Activated CD4-positive, alpha-beta T cell treated with anti-CD3 and anti-CD28 coated beads for 1 hour (primary cell): ENCODE results near the gene DAPK3.
"Not testable (repeated sequence)": the region's sequence is repeated elsewhere in the genome, so short reads cannot be mapped to it uniquely, and the experiment has no call there.

Experiments used
- DNase-seq: peaks from one replicate; pipeline ENCODE4 v3.0.0-alpha.2; 2020

DAPK3 gene

DNA sequence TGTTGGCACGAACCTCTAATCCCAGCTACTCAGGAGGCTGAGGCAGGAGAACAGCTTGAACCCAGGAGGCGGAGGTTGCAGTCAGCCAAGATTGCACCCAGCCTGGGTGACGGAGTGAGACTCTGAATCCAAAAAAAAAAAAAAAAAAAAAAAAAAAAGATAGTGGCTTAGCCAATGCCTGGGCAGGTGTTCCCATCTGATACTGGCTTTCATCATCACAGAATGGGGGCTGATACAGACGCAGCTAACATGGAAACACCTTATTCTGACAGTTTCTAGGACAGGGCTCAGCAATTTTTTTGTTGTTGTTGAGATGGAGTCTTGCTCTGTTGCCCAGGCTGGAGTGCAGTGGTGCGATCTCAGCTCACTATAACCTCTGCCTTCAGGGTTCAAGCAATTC is 29.9 kb upstream of the DAPK3 start:
- DNase-seq = not testable (repeated sequence)

- not testable (repeated sequence) for DNase-seq
Measured at GRCh38 chr19:3998667-3999412, 27.9 kb upstream of the DAPK3 start.

DNA sequence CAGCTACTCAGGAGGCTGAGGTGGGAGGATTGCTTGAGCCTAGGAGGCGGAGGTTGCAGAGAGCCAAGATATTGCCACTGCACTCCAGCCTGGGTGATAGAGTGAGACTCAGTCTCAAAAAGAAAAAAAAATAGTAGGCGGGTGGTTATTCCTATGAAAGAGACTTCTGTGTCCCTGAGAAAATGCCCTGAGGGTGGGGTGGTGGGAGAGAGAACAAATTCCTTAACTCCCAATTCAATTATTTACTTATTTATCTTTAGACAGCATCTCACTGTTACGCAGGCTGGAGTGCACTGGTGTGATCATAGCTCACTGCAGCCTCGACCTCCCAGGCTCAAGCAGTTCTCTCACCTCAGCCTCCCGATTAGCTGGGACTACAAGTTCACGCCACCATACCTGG is 24.7 kb upstream of the DAPK3 start:
- DNase-seq = no peak

DNA sequence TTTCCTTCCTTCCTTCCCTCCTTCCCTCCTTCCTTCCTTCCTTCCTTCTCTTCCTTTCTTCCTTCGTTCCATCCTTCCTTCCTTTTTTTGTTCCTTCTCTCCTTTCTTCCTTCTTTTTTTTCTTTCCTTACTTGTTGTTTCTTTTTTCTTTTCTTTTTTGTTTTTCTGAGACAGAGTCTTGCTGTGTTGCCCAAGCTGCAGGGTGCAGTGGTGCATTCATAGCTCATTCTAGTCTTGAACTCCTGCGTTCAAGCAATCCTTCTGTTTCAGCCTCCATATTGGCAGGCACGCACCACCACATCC is 19.9 kb upstream of the DAPK3 start:
- no peak for DNase-seq

DNA sequence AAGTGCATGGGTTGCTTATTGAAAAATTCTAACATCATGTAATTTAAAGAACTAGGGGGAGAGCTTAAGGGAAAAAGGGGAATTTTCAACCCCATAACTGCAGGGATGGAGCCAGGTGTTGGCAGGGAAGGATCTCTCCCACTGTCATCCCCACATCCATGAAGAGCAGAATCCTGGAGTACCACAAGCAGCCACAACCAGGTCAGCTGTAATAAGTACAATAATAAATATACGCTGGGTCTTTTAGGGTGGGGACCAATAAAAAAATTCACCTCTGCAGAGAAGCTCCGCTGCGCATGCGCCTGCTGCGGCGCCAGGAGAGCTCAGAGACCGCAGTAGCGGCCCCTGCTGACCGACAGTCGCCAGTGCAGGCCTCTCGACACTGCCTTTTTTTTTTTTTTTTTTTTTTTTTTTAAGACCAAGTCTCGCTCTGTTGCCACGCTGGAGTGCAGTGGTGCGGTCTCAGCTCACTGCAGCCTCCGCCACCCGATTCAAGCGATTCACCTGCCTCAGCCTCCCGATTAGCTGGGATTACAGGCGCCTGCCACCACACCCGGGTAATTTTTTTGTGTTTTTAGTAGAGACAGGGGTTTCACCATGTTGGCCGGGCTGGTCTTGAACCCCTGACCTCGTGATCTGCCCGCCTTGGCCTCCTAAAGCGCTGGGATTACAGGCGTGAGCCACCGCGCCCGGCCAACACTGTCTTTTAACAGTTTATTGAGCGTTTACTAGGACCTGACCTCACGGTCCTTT is 16.9 kb upstream of the DAPK3 start:
- DNase-seq = peak; percentile 85

GRCh38 chr19:3986260-3987041 is 15.6 kb upstream of the DAPK3 start:
- no peak for DNase-seq

DNA sequence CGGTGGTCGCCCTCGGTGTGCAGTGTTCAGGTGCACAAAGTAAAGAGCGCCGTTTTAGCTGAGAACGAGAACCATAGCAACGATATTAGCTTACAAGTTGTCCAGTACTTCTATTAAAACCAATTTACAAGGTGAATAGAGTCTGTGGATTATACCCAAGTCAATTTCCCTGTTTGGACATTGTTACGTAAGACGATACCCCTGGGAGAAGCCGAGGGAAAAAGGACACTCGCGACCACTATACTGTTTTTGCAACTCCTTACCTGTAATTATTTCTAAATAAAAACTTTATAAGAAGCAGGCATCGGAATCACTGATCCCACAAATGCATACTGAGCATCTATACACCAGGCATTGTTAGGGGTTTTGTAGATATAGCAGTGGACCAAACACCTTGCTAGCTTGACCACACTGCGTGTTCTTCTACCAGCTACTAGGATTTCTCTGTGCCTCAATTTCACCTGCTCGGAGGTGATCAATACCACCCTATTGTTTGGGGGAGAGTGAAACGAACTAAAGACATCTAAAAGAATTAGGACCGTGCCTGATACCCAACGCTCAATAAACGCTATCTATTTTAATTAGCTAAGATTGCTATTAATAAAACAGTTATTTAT is 14.9 kb upstream of the DAPK3 start:
- DNase-seq = no peak

DNA sequence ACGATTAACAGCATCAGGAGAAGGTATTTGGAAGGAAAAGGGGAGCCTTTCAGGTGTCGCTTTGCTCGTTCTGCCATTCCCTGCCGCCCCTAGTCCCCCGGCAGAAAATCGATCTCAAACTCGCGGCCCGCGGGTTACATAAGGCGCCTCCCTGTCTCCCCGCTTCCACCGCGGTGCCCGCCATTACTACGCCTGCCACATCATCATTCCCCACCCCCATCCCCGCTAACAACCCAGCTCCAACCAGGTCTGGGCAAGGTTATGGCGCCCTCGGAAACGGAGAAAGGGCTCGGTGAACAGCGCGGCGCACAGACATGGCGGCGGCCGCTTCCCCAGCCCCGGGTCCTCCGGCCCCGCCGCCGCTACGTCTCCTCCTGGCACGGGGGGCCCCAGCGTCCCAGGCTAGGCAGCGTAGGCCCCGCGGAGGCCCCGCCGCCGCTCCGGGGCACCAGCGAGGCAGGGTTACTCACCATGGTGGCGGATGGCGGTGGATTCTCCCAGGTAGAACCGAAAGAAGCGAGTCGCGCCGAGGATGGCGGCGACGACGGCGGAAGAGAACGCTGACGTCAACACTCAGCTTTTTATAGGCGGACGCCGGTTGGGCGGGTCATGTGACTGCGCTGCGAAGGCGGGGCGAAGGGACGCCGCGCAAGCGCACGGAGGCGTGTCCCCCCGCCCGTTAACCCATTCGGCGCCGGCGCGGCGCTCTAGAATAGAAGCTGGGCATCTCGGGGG is 14.2 kb upstream of the DAPK3 start, which contains the start of gene EEF2:
TSS of gene EEF2 (minus strand) at position 556 of the 735 bp plus-strand sequence. CDS start at position 473, 83 bp downstream.
- peak; percentile 90 for DNase-seq

- DNase-seq = no peak
Measured at GRCh38 chr19:3984584-3984907, 13.6 kb upstream of the DAPK3 start.

- no peak for DNase-seq
Measured at GRCh38 chr19:3983936-3984583, 13.2 kb upstream of the DAPK3 start.

GRCh38 chr19:3983542-3983914 is 12.6 kb upstream of the DAPK3 start:
- DNase-seq = no peak

DNA sequence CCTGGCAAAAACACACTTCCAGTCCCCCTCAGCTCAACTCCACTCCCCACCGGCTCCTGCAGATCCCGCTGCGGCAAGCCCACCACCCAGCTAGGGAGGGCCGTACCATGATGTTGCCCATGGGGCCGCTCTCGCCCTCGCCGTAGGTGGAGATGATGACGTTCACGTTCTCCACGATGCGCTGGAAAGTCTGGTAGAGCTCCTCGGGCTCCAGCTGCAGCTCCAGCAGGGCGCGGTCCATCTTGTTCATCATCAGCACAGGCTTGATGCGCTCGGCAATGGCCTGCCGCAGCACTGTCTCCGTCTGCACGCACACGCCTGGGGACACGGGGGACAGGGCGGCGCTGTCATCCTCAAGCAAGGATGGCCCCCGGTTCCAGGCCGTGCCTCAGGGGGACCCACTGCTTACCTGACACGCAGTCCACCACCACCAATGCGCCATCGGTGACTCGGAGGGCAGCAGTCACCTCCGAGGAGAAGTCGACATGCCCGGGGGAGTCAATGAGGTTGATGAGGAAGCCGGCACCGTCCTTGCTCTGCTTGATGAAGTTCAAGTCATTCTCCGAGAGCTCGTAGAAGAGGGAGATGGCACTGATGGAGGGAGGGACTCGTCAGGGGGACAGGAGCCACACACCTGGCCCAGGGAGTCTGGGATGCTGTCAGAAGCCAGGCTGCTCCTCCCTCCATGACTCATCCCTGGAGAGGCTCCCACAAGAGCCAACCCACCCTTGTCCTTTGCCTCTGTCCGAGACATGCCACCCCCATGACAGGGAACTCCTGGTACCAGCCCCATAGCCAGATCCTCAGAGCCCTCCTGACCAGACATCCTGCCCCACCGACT is 12.0 kb upstream of the DAPK3 start:
- no peak for DNase-seq

DNA sequence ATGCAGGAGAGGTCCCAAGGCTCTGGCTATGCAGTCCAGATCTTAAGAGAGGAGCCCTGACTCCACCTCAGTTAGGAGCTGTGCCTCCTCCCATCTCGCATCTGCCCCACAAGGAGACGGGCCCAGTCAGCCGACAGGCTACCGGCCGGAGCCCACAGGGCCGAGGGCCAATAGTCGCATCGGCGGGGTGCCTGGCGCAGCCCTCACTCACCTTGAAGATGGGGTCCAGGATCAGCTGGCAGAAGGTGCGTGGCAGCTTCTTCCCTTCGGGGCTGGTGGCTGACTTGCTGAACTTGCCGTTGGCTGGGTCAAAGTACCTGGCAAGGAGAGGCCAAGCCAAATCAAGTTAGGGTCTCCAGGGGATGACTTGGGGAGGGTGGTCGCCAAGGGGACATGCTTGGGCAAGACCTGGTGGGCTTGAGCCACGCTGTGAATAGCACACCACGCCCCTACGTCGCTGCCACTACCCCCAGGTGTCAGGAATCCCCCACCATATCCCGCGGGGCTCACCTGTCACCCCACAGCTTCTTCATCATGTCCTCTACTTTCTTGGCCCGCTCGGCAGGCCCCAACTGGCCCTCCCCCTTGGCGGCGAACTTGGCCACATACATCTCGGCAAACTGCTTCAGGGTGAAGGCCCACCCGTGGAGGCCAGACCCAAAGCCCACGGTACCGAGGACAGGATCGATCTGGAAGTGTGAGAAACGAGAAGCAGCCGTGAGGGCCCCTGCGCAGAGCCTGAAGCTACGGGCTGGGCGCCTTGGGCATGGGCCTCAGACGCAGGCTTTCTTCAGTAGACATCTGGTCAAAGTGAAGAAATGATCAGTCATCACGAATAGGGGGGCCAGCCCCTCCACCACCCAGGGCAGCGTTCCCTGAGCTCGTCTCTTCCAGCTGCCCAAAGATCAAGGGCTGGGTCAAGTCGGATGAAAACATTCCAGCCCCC is 11.1 kb upstream of the DAPK3 start:
- no peak for DNase-seq

- DNase-seq = no peak
Measured at GRCh38 chr19:3981373-3981735, 10.5 kb upstream of the DAPK3 start.

DNA sequence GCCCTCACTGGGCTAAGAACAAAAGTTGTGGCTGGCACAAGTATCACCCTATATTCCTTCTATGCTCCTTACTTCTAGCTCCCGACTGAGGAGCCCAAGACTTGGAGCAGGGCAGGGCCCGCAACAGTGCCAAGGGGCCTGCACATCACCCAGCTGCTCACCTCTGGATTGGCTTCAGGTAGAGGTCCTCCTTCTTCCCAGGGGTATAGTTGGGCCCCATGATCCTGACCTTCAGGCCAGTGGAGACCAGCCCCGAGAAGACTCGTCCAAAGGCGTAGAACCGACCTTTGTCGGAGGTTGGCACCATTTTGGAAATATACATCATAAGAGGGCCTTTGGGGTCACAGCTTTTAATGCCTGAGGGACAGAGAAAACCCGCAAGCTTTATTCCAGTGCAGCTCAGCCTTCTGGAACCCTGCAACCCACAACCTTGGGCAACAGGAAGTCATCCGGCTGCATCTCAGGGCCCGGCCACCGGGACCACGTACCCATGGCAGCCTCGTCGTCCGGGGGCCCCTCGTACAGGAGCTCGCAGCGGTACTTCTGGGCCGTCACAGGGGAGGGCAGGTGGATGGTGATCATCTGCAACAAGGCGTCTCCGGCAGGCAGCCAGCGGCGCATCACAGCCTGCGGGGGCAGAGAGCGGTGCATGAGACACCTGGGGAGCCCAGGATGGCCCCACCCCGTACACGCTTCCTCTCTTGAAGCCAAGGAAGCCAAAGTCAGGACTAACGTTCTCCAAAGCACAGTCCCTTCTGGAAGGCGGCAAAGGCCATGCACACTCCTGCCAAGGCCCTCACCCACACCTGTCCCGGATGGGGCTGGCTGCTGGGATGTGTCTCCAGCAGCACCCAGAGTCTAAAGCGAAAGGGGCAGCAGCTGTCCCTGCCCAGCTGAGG is 9.7 kb upstream of the DAPK3 start:
- no peak for DNase-seq

DNA sequence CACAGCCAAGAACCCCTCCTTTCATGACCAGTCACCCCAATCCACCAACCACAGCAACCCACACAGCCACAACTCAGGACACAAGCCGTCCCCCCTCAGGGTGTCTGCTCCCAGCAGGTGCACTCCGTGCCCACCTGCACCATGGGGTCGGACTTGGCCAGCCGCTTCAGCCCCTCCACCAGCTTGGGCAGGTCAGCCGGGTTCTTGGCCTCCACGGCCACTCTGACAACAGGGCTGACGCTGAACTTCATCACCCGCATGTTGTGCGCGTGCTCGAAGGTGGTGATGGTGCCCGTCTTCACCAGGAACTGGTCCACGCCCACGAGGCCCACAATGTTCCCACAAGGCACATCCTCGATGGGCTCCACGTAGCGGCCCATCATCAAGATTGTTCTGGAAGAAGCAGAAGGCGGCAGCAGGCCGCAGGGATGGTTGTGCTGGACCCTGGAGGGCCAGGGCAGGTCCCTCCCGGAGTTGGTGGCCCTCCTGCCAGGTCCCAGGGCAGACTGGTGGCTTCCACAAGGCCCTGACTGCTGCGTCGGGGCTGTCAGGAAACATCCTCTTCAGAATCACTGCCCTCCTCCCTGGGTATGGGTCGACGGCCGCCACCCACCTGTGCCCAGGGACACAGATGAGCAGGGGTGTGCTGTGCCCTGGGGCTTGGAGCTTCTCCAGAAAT is 8.9 kb upstream of the DAPK3 start:
- DNase-seq = no peak

- no peak for DNase-seq
Measured at GRCh38 chr19:3979289-3979673, 8.4 kb upstream of the DAPK3 start.

DNA sequence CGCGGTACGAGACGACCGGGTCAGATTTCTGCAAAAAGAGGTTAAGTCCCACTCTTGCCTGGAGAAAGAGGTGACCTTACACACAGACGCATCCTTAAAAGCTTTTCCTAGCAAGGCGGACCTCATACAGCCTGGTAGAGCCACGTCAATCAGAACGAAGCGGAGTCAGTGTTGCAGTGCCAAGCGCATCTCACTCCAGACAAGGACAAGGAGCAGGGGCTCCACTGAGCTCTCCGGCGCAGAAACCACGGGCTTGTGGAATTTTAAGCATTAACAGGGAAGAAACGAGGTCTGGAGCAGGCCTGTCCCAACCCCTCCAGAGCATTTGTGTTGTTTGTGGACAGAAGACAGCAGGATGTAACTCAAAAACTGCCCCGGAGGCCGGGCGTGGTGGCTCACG is 7.2 kb upstream of the DAPK3 start:
- DNase-seq = no peak
